H7 (cell line): ENCODE results near the gene EIF4G3. TPM values are rescaled to one million over a fixed set of nuclear protein-coding genes. Genes with fewer than 3 reads are reported as not detected.

Experiments
- DNase-seq: peaks from one replicate; pipeline ENCODE4 v3.0.0; 2012
- H3K27me3 ChIP-seq: 2 replicates; pipeline ENCODE4 v1.6.0; 2011; ENCODE audit warnings: mild to moderate bottlenecking, low read length; ENCODE audit not compliant: control insufficient read depth, insufficient read depth
- H3K36me3 ChIP-seq: replicated peaks from 2 replicates; pipeline ENCODE4 v1.5.1; 2011; ENCODE audit warnings: low read length; ENCODE audit not compliant: control insufficient read depth, insufficient read depth
- H3K4me3 ChIP-seq: 2 replicates; pipeline ENCODE4 v1.5.1; 2011; ENCODE audit warnings: low read depth, mild to moderate bottlenecking, control low read depth, low read length, moderate library complexity; ENCODE audit not compliant: insufficient read depth
- total RNA-seq: library from RNA; depleted of rRNA; stranded (reverse); fragments of >200 nt; shearing (Covaris generic); gene quantifications from 2 replicates; pipeline ENCODE4 v1.2.3, GENCODE V29; 2014

The EIF4G3 gene
- total RNA-seq, 1 experiment from 2014 or later = 56.7 TPM

DNA sequence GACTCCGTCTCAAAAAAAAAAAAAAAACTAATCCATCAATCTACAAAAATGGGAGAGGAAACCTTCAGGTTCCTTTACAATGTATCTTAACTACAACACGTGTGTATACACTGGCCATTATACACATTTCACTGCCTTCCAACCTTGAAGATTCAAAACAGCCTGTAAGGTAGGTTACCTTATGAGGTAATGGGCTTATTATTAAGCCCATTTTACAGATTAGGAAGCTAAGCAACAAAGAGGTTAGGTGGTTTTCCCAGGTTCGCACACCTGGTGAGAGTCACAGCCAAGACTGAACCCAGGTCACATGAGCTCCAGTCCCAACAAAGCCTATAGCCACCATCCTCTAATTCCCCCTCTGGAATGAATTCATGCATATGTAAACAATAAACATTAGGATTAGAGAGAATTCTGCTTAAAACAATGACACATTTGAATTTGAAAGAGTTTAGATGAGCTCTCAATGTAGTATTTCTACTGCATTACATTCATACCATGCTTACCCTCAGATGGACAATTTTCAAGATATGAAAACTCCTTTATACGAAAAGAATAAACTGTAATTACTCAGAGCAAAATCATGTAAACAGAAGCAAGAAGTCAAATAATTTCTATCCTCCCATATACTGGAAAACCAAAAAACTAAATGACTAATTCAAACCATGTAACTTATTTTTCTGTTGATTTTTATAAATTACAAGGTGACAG, 54.8 kb downstream of the EIF4G3 start:
- no peaks in the 10 kb centered on the region for H3K36me3 ChIP-seq
- no peak overlapping the region for H3K4me3 ChIP-seq
- DNase-seq = no peak
- H3K27me3 ChIP-seq = no peaks in the 10 kb centered on the region; the same call in 1 of the 2 replicates

DNA sequence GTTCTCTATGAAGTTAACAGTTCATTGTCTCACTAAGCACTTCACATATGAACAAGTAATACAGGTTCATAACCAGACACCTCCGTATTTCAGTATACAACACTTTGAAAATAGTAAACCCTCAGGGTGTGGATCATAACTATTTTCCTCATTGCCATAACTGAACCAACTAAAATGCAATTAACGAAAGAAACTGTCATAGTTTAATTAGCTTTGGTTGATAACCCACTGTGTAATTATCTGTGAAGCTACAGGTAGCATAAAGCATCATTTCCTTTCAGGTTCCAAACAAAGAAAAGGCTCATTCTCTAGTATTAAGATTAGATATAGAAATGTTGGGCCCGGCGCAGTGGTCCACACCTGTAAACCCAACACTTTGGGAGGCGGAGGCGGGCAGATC, 58.5 kb downstream of the EIF4G3 start:
- Histone ChIP-seq H3K36me3 (no peaks in the 10 kb centered on the region), H3K4me3 (no peak overlapping the region)
- no peak for DNase-seq

DNA sequence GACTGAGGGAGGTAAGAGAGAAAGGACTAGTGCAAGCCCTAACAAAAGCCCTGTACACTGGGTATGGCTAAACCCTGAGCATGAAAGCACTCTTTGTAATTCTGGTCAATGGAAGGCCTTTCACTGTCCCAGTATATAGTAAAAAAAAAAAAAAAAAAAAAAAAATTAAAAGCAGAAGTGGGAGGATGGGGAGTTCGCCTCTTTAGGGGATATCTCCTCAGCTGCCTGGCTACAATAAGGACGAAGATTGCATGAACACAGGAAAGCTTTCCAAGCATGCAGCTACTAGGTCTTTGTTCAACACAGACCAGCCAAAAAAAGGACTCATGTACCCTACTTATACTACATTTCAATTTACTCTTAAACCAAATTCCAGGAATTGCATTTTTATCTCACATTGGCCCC, 59.1 kb downstream of the EIF4G3 start:
- Histone ChIP-seq H3K27me3 (no peaks in the 10 kb centered on the region; the same call in 1 of the 2 replicates), H3K4me3 (no peak overlapping the region), H3K36me3 (no peaks in the 10 kb centered on the region)
- no peak for DNase-seq

More for the DNA sequence above, 58.5 kb downstream of the EIF4G3 start:
- H3K27me3 ChIP-seq = no peaks in the 10 kb centered on the region; the same call in 1 of the 2 replicates

DNA sequence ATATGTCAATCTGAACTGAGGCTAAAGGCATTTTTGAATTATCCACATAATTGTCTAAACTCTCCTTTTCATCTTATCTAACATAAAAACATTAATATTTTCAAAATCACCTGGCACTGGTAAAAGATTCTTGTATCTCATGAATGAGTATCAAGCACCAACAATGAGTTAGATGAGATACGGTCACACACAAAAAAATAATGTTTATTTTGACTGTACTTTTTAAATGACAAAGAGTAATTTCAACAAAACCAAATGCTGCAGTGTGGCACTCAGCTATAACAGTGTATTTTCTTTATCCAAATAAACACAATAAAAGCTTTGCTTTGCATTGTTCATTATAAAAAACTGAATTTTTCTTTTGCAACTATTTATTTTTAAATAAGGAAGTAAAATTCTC, 59.5 kb downstream of the EIF4G3 start:
- Histone ChIP-seq H3K27me3 (no peaks in the 10 kb centered on the region; the same call in 1 of the 2 replicates), H3K36me3 (no peaks in the 10 kb centered on the region), H3K4me3 (no peak overlapping the region)
- no peak for DNase-seq

DNA sequence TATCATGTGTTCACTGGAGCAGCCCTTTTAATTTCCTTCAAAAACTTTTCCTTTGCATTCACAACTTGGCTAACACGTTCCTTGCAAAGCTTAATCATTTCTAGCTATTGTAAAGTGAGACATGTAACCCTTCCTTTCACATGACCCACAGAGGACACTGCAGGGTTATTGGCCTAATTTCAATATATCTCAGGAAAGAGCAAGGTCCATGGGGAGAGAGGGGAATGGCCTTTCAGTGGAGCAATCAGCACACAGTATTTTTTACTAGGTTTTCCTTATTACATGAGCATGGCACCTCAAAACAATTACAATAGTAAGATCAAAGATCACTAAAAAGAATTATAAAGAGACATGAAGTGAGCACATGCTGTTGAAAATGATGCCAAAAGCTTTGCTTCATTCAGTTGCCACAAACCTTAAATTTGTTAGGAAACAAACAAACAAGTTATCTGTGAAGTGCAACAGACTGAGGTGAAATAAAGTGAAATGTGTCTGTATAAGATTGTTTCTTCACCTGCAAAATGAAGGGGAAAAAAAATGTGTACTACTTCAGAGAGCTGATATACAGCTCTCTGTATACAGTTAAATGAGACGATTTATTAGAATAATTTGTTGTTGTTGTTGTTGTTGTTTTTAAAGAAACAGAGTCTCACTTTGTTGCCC, 61.5 kb downstream of the EIF4G3 start:
- DNase-seq = no peak
- no peaks in the 10 kb centered on the region for H3K36me3 ChIP-seq
- H3K27me3 ChIP-seq = no peaks in the 10 kb centered on the region
- no peak overlapping the region for H3K4me3 ChIP-seq

DNA sequence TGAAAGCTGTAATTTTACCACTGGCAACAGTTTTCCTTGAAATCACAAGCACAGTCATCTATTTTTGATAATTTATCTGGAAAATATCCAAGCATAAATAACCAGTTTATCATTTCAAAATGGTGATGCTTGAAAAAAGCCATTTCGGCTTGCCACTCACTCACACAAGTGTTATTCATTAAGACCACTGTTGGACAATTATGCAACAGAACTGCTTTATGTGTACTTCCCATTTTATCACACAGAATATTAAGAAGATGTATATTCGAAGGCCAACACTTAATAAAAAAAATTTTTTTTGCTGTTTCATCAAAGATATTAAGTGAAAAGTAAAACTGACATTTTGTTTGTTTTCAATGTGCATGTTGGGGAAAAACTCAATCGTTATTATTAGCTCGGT, 62.3 kb downstream of the EIF4G3 start:
- no peak overlapping the region for H3K4me3 ChIP-seq
- no peaks in the 10 kb centered on the region for H3K27me3 ChIP-seq
- no peak for DNase-seq
- no peaks in the 10 kb centered on the region for H3K36me3 ChIP-seq

DNA sequence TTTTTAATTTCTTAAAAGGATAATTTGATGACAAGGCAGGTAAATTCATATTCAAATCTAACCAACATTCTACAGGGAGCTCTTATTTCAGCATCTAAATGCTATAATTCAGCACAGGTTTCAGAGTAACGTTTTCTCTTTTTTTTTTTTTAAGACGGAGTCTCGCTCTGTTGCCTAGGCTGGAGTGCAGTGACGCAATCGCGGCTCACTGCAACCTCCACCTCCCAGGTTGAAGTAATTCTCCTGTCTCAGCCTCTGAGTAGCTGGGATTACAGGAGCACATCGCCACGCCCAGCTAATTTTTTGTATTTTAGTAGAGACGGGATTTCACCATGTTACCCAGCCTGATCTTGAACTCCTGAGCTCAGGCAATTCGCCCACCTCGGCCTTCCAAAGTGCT, 66.5 kb downstream of the EIF4G3 start:
- no peak for DNase-seq
- H3K4me3 ChIP-seq = no peak overlapping the region
- H3K27me3 ChIP-seq = no peaks in the 10 kb centered on the region
- no peaks in the 10 kb centered on the region for H3K36me3 ChIP-seq

DNA sequence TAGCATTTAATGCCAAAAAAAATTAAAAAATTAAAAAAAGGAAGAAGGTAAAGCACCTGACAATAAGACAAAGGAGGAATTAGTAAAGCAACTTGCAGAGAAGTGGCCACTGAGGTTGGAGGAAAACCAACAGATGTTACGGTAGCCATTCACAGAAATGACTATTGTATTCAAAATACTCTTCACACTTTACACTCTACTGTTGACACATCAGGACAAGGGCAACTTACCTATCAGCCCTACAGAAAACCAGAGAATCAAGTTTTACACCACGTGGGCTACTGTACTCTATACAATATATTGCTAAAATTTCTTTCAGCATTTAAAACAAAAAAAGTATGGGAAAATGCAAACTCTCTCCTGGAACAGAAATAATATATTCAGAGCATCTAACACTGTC, 70.0 kb downstream of the EIF4G3 start:
- no peak for DNase-seq
- Histone ChIP-seq H3K4me3 (no peak overlapping the region), H3K27me3 (no peaks in the 10 kb centered on the region), H3K36me3 (peaks cover 1% of the 10 kb centered on the region; the same call in 1 of the 2 replicates)

DNA sequence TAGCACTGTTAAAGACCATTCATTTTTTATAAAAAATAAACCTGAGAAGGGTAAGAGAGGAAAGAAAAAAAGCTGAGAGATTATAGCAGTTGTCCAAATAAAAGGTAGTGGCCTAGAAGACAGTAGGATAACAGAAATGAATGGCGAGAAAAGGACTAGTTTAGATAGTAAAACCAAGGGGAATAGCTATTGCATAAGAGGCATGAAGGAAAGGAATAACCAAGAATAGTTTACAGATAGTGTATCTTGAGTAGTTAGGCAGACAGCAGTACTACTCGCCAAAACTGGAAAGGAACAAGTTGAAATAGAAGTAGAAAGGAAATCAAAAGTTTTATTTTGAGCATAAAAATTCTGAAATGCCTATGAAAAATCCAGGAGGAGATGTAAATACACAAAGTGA, 70.5 kb downstream of the EIF4G3 start:
- Histone ChIP-seq H3K4me3 (no peak overlapping the region), H3K36me3 (peaks cover 1% of the 10 kb centered on the region; the same call in 1 of the 2 replicates), H3K27me3 (no peaks in the 10 kb centered on the region)
- no peak for DNase-seq

DNA sequence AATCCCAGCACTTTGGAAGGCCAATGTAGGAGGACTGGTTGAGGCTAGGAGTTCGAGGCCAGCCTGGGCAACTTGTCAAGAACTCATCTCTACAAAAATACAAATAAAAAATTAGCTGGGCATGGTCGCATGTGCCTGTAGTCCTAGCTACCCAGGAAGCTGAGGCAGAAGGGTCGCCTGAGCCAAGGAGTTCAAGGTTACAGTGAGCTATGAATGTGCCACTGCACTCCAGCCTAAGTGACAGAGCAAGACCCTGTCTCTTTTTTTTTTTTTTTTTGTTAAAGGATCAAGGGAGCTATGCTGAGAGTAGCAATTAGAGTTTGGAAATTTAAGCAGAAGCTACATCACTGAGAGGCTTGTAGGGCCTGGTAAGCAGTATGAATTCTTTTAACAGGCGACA, 70.9 kb downstream of the EIF4G3 start:
- H3K4me3 ChIP-seq = no peak overlapping the region
- DNase-seq = no peak
- peaks cover 1% of the 10 kb centered on the region; the same call in 1 of the 2 replicates for H3K36me3 ChIP-seq
- H3K27me3 ChIP-seq = no peaks in the 10 kb centered on the region

DNA sequence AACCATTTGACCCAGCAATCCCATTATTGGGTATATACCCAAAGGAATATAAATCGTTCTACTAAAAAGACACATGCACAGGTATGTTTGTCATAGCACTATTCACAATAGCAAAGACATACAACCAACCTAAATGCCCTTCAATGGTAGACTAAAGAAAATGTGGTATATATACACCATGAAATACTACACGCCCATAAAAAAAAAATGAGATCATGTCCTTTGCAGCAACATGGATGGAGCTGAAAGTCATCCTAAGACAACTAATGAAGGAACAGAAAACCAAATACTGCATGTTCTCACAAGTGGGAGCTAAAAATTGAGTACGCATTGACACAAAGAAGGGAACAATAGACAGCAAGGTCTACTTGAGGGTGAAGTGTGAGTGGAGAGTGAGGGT, 72.0 kb downstream of the EIF4G3 start:
- DNase-seq = no peak
- H3K27me3 ChIP-seq = no peaks in the 10 kb centered on the region
- H3K36me3 ChIP-seq = peaks cover 1% of the 10 kb centered on the region; the same call in 1 of the 2 replicates
- no peak overlapping the region for H3K4me3 ChIP-seq

DNA sequence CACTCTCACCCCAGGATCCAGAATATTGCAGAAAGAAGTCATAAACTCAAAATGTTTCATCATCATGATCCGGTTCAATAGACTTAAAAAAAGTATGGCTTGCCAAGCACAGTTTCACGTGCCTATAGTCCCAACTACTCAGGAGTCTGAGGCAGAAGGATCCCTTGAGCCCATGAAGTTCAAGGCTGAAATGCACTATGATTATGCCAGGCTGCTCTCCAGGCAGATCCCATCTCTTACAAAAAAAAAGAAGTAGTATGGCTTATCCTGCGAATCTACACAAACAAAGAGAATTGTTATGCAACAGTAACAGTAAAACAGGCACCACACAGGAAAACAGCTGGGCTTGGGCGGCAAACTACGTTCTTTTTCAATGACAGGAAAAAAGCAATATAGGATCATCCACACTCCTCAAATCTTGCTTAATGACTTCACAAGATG, 76.2 kb downstream of the EIF4G3 start:
- no peaks in the 10 kb centered on the region for H3K27me3 ChIP-seq
- H3K36me3 ChIP-seq = peaks cover 1% of the 10 kb centered on the region; the same call in 1 of the 2 replicates
- no peak overlapping the region for H3K4me3 ChIP-seq
- no peak for DNase-seq

DNA sequence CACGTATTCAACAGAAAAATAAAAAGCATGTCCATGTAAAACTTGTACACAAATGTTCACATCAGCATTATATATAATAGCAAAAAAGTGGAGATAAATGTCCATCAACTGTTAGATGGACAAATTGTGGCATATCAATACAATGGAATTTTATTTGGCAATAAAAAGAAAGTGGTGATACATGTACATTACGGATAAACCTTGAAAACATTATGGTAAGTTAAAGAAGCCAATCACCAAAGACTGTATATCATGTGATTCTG, 76.9 kb downstream of the EIF4G3 start:
- H3K4me3 ChIP-seq = no peak overlapping the region
- H3K27me3 ChIP-seq = no peaks in the 10 kb centered on the region
- DNase-seq = no peak
- H3K36me3 ChIP-seq = peaks cover under 1% of the 10 kb centered on the region; the same call in 1 of the 2 replicates

DNA sequence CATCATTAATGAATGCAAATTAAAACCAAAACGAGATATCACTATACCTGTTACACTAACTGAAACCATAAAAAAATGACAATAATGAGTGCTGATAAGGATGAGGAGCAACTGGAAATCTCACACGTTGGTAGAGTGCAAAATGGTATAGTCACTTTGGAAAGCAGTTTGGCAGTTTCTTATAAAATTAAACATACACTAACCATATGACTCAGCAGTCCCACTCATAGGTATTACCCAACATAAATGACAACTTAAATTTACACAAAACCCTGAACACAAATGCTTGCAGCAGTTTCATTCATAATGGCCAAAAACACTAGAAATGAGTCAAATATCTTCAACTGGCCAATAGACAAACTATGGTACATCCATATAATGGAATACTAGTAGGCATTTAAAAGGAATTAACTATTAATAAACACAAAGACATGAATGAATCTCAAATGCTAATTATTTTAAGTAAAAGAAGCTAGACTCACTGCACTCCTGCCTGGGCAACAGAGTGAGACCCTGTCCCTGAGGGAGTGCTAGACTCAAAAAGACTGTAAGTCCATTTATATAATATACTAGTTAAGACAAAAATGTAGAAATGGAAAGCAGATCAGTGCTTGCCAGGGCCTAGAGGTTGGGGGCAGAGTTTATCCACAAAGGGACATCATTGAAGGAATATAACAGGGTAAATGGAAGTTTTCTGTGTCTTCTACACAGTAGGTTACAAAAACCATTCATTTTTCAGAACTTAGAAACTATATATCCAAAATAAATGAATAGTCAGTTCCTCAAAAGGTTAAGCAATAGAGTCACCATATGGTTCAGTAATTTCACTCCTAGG, 77.4 kb downstream of the EIF4G3 start:
- H3K36me3 ChIP-seq = no peaks in the 10 kb centered on the region
- no peaks in the 10 kb centered on the region for H3K27me3 ChIP-seq
- no peak overlapping the region for H3K4me3 ChIP-seq

More for the DNA sequence above, 77.4 kb downstream of the EIF4G3 start:
- no peak for DNase-seq
